ENCODE data around the gene ZNF474. TPM values are rescaled to one million over a fixed set of nuclear protein-coding genes. Genes with fewer than 3 reads are reported as not detected.

ZNF474 gene
- total and polyA plus RNA-seq, 2 donors from 2014 or later, result 0.38 TPM; not detected in 1

DNA sequence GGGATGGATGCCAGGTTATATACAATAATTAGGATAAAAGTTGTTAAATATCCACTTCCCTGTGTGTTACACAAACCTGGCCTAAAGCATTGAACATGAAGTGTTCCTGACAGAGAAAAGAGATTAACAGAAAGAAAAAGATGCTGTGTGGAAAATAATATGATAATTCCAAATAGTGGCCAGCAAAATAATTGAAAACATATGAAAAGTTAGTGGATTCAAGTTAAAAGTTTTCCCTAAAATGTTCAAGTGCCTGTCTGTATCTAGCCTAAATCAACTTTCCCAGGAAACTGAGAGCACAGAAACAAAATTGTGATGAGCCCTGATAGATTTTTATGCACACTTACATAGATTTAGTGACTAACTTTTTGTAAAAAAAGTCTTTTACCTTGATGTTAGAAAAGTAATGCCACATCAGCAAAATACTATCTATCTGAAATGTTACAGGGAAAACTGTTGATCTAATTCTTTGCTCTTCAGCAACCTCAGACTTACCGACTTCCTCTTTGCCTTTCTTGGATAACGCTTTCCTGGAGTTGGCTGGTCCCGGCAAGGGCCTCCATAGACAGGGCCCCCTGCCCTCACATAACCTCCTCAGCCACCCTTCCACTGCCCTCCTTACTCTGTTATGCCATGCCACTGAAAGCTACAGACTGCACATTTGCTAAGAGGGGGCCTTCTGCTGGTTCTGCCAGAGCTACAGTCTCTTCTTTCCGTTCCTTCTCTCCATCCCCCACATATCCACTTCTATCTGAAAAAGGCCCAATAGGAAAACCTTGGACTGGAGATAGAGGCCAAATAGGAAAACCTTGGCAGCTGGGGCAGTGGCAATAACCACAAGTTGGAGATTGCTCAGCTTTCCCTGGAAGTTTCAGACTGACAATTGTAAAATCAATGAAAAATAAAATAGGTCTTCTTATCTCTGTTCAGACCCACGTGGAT is 44.4 kb downstream of the ZNF474 start:
- FAIRE-seq, result no peak
- no peak for DNase-seq
- H3K27ac ChIP-seq (ENCODE audit: low read depth in 2 of 2, low read length in 2 of 2), result no peak overlapping the region
- no peak overlapping the region for H3K9ac ChIP-seq (ENCODE audit: low read length in 3 of 3)
- no peaks in the 10 kb centered on the region for H3K4me1 ChIP-seq (ENCODE audit: control insufficient read depth in 2 of 3, insufficient read depth in 2 of 3, low read depth in 1 of 3, low read length in 3 of 3)
- TF ChIP-seq CTCF (IDR thresholded peaks at IDR 0.05; ENCODE audit: borderline replicate concordance, extremely low read depth, insufficient read depth), result no peak
- H3K36me3 ChIP-seq (ENCODE audit: control insufficient read depth in 2 of 3, insufficient read depth in 3 of 3, low read length in 3 of 3), result no peaks in the 10 kb centered on the region
- no peaks in the 10 kb centered on the region for H3K27me3 ChIP-seq (ENCODE audit: control insufficient read depth, insufficient read depth, low read length)
- intact Hi-C loops (cut with DNase I), result no loop called here
- no peaks in the 10 kb centered on the region for H3K9me3 ChIP-seq (ENCODE audit: control insufficient read depth in 2 of 3, insufficient read depth in 1 of 3, low read length in 3 of 3)
- H3K4me3 ChIP-seq (ENCODE audit: low read length in 3 of 3), result no peak overlapping the region

DNA sequence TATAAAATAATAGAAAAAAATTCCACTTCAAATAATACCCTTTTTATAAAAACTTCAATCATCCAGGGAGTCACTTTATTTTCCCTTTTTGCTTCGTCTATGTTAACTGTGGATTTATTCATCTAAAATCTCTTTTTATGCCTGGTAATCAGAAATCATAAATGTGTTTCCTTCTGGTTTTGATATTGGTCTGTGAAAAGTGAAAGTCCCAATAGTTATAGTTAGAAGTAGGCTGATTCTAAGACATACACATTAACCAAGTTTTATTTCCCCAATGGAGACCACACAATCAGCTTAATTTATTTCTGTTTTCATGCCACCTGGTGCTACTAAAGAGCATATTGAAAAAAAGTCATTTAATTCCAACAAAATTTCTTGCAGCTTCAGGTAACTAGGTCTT is 45.7 kb downstream of the ZNF474 start:
- no peak for TF ChIP-seq CTCF (IDR thresholded peaks at IDR 0.05; ENCODE audit: borderline replicate concordance, extremely low read depth, insufficient read depth)
- no peak overlapping the region for H3K27ac ChIP-seq (ENCODE audit: low read depth in 2 of 2, low read length in 2 of 2)
- no peak overlapping the region for H3K9ac ChIP-seq (ENCODE audit: low read length in 3 of 3)
- no peak for DNase-seq
- H3K4me3 ChIP-seq (ENCODE audit: low read length in 3 of 3), result no peak overlapping the region
- intact Hi-C loops (cut with DNase I), result no loop called here
- no peaks in the 10 kb centered on the region for H3K4me1 ChIP-seq (ENCODE audit: control insufficient read depth in 2 of 3, insufficient read depth in 2 of 3, low read depth in 1 of 3, low read length in 3 of 3)
- no peaks in the 10 kb centered on the region for H3K36me3 ChIP-seq (ENCODE audit: control insufficient read depth in 2 of 3, insufficient read depth in 3 of 3, low read length in 3 of 3)
- H3K27me3 ChIP-seq (ENCODE audit: control insufficient read depth, insufficient read depth, low read length), result no peaks in the 10 kb centered on the region
- H3K9me3 ChIP-seq (ENCODE audit: control insufficient read depth in 2 of 3, insufficient read depth in 1 of 3, low read length in 3 of 3), result no peaks in the 10 kb centered on the region
- no peak for FAIRE-seq

DNA sequence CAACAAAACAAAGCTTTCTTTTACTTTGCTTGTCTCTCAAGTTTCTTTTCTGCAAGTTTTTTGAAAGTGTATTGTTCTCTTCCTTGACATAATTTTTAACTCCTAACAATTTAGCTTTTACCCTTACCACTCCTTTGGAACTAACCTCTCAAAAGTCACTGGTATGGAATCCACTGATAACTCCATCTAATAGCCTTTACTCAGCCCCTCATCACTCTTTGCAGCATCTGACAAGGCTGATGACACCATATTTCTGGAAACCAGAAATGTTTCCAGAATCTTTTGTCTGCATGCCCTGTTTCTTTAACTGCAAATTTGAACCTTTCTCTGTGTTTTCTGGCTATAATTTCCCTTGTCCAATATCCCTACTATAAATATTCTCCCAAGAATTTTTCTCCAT is 46.5 kb downstream of the ZNF474 start:
- intact Hi-C loops (cut with DNase I), result no loop called here
- Histone ChIP-seq H3K27me3 (ENCODE audit: control insufficient read depth, insufficient read depth, low read length) (no peaks in the 10 kb centered on the region), H3K9me3 (ENCODE audit: control insufficient read depth in 2 of 3, insufficient read depth in 1 of 3, low read length in 3 of 3) (no peaks in the 10 kb centered on the region), H3K4me1 (ENCODE audit: control insufficient read depth in 2 of 3, insufficient read depth in 2 of 3, low read depth in 1 of 3, low read length in 3 of 3) (no peaks in the 10 kb centered on the region), H3K27ac (ENCODE audit: low read depth in 2 of 2, low read length in 2 of 2) (no peak overlapping the region), H3K36me3 (ENCODE audit: control insufficient read depth in 2 of 3, insufficient read depth in 3 of 3, low read length in 3 of 3) (no peaks in the 10 kb centered on the region), H3K4me3 (ENCODE audit: low read length in 3 of 3) (no peak overlapping the region), H3K9ac (ENCODE audit: low read length in 3 of 3) (no peak overlapping the region)
- TF ChIP-seq CTCF (IDR thresholded peaks at IDR 0.05; ENCODE audit: borderline replicate concordance, extremely low read depth, insufficient read depth), result no peak
- FAIRE-seq, result no peak
- no peak for DNase-seq
